NT2/D1 (cell line): ENCODE results near the gene PIGN.

Experiments used
- YY1 ChIP-seq: IDR thresholded peaks from 2 replicates; pipeline ENCODE4 v1.6.1; 2011; ENCODE audit not compliant: insufficient read length, insufficient read depth
- ZNF274 ChIP-seq: IDR thresholded peaks from 2 replicates; pipeline ENCODE4 v1.6.1; 2011; ENCODE audit warnings: mild to moderate bottlenecking, low read depth, low read length

- TF ChIP-seq ZNF274, result no peak
- no peak for TF ChIP-seq YY1
These were observed 101.1 kb downstream of the PIGN start for GRCh38 chr18:62085756-62086155.
